HuH-7 (cell line): ENCODE data around the gene SLC47A2.

Experiments used
- DNase-seq: peaks from one replicate; pipeline ENCODE4 v3.0.0; 2011; ENCODE audit warnings: low spot score

The SLC47A2 gene

DNA sequence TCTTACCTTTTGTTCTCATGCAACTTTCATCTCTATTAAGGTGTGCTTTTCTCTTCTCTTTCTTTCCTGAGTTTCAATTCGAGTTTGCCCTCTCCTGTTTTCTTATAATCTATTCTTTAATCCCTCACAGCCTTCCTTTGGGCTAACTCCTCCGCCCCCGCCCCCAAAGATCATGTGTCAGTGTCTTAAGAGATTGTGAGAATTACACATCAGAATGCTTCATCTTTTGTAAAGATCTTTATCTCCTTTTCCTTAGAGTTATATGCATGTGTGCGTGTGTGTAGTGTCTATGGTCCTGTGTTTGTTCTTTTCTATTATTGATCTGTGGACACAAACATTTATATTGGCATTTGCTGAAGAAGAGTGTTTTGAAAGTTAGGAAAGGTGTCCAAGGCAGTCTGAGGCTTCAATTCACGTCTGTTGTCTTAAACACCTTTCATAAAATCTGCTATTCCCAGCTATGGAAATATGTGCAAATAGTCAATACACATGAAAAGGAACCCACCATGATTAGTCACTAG, 74.0 kb downstream of the SLC47A2 start:
- no peak for DNase-seq

DNA sequence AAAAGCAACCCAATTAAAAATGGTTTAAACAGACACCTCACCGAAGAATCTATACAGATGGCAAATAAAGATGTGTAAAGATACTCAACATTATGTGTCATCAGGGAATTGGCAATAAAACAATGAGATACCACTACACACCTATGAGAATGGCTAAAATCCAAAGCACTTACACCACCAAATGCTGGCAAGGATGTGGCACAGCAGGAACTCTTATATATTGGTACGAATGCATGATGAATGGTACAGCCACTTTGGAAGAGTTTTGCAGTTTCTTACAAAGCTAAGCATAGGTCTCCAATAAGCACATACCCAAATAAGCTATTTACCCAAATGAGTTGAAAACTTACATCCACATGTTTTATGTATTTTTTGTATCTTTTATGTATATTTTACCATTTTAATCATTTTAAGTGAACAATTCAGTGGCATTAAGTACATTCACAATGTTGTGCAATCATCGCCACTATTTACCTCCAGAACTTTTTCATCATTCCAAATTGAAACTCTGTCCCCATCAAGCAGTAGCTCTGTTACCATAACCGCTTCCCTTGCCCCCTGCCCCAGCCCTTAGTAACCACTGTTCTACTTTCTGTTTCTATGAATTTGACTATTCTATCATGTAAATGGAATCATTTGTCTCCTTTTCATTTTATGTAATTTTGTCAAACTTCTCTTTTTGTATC, 74.6 kb downstream of the SLC47A2 start:
- no peak for DNase-seq

DNA sequence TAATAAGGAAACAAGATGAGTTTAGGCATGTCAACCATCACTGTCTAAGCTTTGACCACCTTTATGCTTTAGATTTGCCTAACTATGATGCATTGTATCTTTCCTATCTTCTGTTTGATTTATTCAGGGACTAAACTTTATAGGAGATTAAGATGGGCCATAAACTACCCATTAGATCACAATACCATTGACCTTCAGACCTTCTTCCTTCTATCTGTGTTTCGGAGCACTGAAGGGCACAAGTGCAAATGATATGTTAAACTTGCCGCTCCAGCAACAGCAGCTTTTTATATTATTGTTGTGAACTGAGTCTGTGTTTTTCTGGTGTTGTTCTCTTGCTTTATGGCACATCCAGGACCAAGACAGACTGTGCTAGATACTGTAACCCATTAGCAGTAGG, 84.5 kb downstream of the SLC47A2 start:
- DNase-seq, result no peak

DNA sequence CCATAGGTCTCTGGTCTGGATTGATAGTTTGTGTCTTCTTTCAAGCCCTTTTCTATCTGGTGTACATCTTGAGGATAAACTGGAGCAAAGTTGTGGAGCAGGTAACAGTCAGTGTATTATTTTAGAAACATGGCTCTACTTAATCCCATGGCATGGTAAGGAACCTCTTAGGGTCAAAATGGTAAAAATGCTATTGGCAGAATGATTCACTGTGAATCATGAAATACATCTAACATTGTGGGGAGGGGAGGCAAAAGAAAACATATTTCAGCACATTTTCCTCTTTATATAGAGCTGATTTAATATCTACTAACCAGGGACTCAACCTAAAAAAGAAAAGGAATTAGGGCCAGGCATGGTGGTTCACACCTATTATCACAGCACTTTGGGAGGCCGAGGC, 85.7 kb downstream of the SLC47A2 start:
- no peak for DNase-seq

DNA sequence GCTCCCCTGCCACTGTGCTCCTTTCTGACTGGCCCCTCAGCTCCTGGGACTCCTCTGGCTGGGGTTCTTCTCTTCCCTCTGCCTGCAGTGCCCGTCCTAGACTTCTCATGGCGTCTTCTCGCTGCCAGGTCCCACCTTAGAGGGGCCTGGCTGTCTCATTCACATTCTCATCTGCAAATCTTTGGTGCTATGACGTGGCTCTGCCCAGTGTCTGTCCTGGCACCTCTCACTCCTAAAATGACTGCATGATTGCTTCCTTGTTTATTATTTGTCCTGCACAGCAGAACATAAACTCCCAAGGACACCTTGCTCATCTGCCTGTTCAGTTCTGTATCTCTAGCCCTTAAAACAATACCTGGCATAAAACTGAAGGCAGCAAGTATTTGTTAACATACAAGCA, 86.3 kb downstream of the SLC47A2 start:
- DNase-seq, result no peak

DNA sequence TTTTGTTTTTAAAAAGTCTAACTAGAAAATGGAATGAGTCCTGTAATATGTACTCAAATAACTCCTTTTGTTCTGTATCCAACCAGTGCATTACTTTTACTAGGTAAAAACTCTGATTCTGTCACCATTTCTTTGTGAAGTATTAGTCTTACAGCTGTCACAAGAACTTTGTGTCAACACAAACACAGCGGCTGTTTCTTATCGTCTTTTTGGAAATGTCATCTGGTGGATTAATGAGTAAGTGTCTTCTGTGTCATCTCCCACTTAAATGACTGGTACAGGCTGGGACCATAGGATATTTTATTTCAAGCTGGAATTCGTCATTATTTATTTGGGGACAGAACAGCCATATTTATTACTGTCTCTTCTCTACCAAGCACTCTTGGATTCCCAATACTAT, 86.9 kb downstream of the SLC47A2 start:
- DNase-seq, result no peak
